ENCODE measurements around the gene ARFIP2. TPM values are rescaled to one million over a fixed set of nuclear protein-coding genes. Genes with fewer than 3 reads are reported as not detected.

Gene ARFIP2
- total and polyA plus RNA-seq, 2 of the 8 experiments (the other 6 are each of a cell fraction or from before 2014, with no cell fraction given) = 48.3 to 48.7 TPM

- TF ChIP-seq CBX8 (IDR thresholded peaks at IDR 0.05; ENCODE audit: borderline replicate concordance, low read depth, low read length) = no peak
These were observed 22.6 kb downstream of the ARFIP2 start (continued) for GRCh38 chr11:6458352-6459098.
